Sciatic nerve (tissue), 2 donors: Measurements from ENCODE around the gene ZNF629. TPM values are rescaled to one million over a fixed set of nuclear protein-coding genes. Genes with fewer than 3 reads are reported as not detected.
A peak's percentile ranks its signal among the peaks of the same experiment; 100 is the strongest.

Source experiments
- ATAC-seq: fragments of 200-7000 bp; cut with Tn5 transposase; one replicate; pipeline ENCODE4 v1.9.1; 2020; ENCODE audit warnings: mild to moderate bottlenecking, moderate library complexity
- DNase-seq: peaks from one replicate; pipeline ENCODE4 v3.0.0-alpha.2; 2020; ENCODE audit warnings: low spot score
- intact Hi-C: fragments of 100-400 bp; cut with DNase I; formaldehyde crosslinking; loops from one replicate; pipeline ENCODE4 v1.14.2; 2022
- total RNA-seq: library from RNA; stranded (reverse); fragmentation: NEBNext Ultra II Directional; extraction: Animal tissue kit (Norgen Biotek cat#: 25700); gene quantifications from one replicate; pipeline ENCODE4 v1.2.1, GENCODE V29; 2021
- donor health status: DM: no; HTN: no; CAD: no.
- donor health status: DM: no; HTN: no; CAD: no.

Gene ZNF629
- total RNA-seq, 1 donor from 2014 or later: 14.0 TPM

DNA sequence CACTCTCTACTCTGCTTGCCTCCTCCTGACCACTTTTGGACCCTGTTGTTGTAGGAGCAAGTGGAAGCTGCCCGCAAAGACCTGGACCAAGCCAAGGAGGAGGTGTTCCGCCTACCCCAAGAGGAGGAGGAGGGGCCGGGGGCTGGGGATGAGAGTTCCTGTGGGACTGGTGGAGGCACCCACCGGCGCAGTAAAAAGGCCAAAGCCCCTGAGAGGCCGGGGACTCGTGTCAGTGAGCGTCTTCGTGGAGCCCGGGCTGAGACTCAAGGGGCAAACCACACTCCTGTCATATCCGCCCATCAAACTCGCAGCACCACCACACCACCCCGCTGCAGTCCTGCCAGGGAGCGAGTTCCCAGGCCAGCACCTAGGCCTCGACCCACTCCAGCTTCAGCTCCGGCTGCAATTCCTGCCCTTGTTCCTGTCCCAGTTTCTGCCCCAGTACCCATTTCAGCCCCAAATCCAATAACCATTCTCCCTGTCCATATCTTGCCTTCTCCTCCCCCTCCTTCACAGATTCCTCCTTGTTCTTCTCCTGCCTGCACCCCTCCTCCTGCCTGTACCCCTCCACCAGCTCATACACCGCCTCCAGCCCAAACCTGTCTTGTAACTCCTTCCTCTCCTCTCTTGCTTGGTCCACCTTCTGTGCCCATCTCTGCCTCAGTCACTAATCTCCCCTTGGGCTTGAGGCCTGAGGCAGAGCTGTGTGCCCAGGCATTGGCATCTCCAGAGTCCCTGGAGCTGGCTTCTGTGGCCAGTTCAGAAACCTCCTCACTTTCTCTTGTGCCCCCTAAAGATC lies 49.8 kb downstream of the ZNF629 start:
- ATAC-seq (no peak), DNase-seq (no peak)
- intact Hi-C loops: no loop called here

DNA sequence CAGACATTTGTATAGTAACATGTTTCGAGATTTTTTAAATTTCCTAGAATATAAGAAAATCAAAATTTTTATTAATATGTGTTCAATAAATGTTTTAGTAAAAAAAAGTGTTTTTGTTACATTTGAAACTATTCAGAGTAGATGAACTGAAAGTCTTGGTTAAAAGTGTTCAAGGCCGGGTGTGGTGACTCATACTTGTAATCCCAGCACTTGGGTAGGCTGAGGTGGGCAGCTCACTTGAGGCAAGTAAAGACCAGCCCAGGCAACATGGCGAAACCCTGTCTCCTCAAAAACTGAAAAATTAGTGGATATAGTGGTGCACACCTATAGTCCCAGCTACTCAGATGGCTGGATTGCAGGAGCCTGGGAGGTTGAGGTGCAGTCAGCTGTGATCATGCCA lies 55.6 kb downstream of the ZNF629 start:
- intact Hi-C loops: no loop called here
- ATAC-seq: no peak
- DNase-seq: no peak

DNA sequence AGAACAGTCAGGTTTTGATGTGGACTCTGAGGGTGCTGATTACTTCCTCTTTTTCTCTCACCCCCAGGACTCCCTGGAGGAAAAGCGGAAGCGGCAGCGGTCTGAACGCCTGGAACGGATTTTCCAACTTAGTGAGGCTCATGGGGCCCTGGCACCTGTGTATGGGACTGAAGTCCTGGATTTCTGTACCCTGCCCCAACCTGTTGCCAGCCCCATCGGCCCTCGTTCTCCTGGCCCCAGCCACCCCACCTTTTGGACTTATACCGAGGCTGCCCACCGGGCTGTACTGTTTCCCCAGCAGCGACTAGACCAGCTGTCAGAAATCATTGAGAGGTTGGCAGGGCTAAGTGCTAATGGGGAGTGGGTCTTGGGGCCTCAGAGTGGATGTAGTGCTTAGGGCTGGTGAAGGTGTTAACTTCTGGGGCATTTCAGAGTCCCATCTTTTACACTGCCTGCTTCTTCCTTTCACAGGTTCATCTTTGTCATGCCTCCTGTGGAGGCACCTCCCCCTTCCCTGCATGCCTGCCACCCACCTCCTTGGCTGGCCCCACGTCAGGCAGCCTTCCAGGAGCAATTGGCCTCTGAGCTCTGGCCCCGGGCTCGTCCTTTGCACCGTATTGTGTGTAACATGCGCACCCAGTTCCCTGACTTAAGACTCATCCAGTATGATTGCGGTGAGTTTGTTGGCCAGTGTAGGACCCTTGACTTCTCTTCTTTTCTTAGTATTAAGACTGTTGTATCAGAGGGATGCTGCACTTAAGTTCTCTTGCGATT lies 57.9 kb downstream of the ZNF629 start:
- intact Hi-C loops: no loop called here
- DNase-seq (no peak), ATAC-seq (peak; percentile 31)

Other genes starting within 250 kb of the ZNF629 start
- gene ZNF764, start 228.8 kb downstream of the ZNF629 start, total RNA-seq: 9.5 TPM
- 13.6 TPM for gene ZNF688, start 215.5 kb downstream of the ZNF629 start, total RNA-seq
- gene ZNF785, start 201.5 kb downstream of the ZNF629 start, total RNA-seq: 26.3 TPM
- 7.1 TPM for gene ZNF689, start 176.8 kb downstream of the ZNF629 start, total RNA-seq
- 45.7 TPM for gene PRR14, start 136.2 kb downstream of the ZNF629 start, total RNA-seq
- gene FBRS, start 128.8 kb downstream of the ZNF629 start, total RNA-seq: 57.1 TPM
- 59.3 TPM for gene SRCAP, start 88.0 kb downstream of the ZNF629 start, total RNA-seq
- 21.3 TPM for gene PHKG2, start 38.8 kb downstream of the ZNF629 start, total RNA-seq
- gene CFAP119, start 25.1 kb downstream of the ZNF629 start, total RNA-seq: 5.5 TPM
- 92.9 TPM for gene RNF40, start 24.9 kb downstream of the ZNF629 start, total RNA-seq
- 36.6 TPM for gene BCL7C, start 106.9 kb upstream of the ZNF629 start, total RNA-seq
- gene CTF1, start 109.4 kb upstream of the ZNF629 start, total RNA-seq: 13.3 TPM
- 13.1 TPM for gene FBXL19, start 136.4 kb upstream of the ZNF629 start, total RNA-seq
- 21.8 TPM for gene ORAI3, start 161.9 kb upstream of the ZNF629 start, total RNA-seq
- 17.8 TPM for gene SETD1A, start 170.5 kb upstream of the ZNF629 start, total RNA-seq
- gene HSD3B7, start 198.0 kb upstream of the ZNF629 start, total RNA-seq: 16.3 TPM
- gene STX1B, start 223.4 kb upstream of the ZNF629 start, total RNA-seq: 2.1 TPM
- 93.5 TPM for gene STX4, start 246.4 kb upstream of the ZNF629 start, total RNA-seq